B cell (primary cell): Measurements from ENCODE around the gene SPACA4.

ENCODE experiments used
- EZH2 ChIP-seq: IDR thresholded peaks from 2 replicates; pipeline ENCODE4 v1.6.1; 2012; ENCODE audit warnings: borderline replicate concordance, low read depth, mild to moderate bottlenecking, moderate library complexity, low read length; ENCODE audit not compliant: insufficient read depth, poor library complexity, severe bottlenecking
- TF ChIP-seq, protein P1 (sequence below): fragments of 200-600 bp; IDR thresholded peaks from one replicate; pipeline ENCODE4 v1.8.0; 2022; ENCODE audit warnings: antibody characterized with exemption, mild to moderate bottlenecking

DNA sequence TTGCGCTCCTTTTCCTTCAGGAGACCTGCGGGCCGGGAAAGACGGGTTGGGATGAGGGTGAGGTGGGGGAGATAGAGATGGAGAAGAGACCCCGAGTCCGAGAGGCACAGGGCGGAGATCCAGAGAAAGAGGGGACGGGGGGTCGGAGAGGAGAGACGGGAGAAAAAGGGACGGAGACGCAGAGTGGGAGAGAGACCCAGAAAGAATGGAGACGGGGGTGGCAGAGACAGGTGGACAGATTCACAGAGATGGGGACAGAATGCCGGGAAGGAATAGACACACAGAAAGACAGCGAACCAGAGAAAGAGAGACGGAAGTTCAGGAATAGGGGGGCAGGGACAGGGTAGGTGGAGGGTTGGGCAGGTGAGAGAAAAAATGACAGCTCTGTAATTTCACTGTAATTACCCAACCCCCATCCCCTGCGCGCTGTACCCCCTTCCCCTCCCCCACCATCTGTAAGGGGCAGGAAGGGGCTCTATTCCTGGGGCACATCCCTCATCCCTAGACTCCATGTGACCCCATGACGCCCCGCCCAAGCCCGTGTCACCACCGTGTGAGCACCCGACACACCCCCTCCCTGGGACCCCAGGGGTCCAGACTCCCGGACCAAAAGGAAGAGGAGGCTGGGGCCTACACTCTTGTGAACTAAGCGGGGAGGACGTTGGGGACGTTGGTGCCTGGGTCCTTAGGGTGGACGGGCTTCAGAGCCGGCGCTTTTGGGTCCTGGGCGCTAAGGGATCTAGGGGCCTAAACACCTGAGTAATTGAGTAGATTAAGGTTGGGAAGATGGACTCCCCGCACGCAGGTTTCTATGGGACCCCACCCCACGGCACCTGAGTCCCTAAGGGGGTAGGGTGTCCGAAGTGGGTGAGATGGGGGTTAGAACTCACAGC is 29.7 kb downstream of the SPACA4 start:
- no peak for TF ChIP-seq EZH2
- TF ChIP-seq, protein P1, sequence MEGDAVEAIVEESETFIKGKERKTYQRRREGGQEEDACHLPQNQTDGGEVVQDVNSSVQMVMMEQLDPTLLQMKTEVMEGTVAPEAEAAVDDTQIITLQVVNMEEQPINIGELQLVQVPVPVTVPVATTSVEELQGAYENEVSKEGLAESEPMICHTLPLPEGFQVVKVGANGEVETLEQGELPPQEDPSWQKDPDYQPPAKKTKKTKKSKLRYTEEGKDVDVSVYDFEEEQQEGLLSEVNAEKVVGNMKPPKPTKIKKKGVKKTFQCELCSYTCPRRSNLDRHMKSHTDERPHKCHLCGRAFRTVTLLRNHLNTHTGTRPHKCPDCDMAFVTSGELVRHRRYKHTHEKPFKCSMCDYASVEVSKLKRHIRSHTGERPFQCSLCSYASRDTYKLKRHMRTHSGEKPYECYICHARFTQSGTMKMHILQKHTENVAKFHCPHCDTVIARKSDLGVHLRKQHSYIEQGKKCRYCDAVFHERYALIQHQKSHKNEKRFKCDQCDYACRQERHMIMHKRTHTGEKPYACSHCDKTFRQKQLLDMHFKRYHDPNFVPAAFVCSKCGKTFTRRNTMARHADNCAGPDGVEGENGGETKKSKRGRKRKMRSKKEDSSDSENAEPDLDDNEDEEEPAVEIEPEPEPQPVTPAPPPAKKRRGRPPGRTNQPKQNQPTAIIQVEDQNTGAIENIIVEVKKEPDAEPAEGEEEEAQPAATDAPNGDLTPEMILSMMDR, result no peak
